Measurements from ENCODE around the gene METTL3. TPM values are rescaled to one million over a fixed set of nuclear protein-coding genes. Genes with fewer than 3 reads are reported as not detected.

Gene METTL3
- total RNA-seq, 1 donor = 41.3 TPM

- Histone ChIP-seq H3K27me3 (ENCODE audit: insufficient read depth, low read length) (no peaks in the 10 kb centered on the region), H3K4me3 (ENCODE audit: low read length) (no peak overlapping the region), H3K4me1 (ENCODE audit: insufficient read depth, low read length) (peaks cover 29% of the 10 kb centered on the region), H3K9me3 (ENCODE audit: low read depth, low read length) (no peaks in the 10 kb centered on the region)
Observed at GRCh38 chr14:21509432-21510143, 1.6 kb downstream of the METTL3 start.

GRCh38 chr14:21506557-21506956 is 4.6 kb downstream of the METTL3 start:
- no peaks in the 10 kb centered on the region for H3K9me3 ChIP-seq (ENCODE audit: low read depth, low read length)
- peaks cover 24% of the 10 kb centered on the region for H3K4me1 ChIP-seq (ENCODE audit: insufficient read depth, low read length)
- H3K4me3 ChIP-seq (ENCODE audit: low read length) = no peak overlapping the region
- no peaks in the 10 kb centered on the region for H3K27me3 ChIP-seq (ENCODE audit: insufficient read depth, low read length)

GRCh38 chr14:21505012-21505553 is 6.1 kb downstream of the METTL3 start:
- Histone ChIP-seq H3K4me1 (ENCODE audit: insufficient read depth, low read length) (peaks cover 16% of the 10 kb centered on the region), H3K4me3 (ENCODE audit: low read length) (no peak overlapping the region), H3K9me3 (ENCODE audit: low read depth, low read length) (no peaks in the 10 kb centered on the region), H3K27me3 (ENCODE audit: insufficient read depth, low read length) (no peaks in the 10 kb centered on the region)

GRCh38 chr14:21503376-21503775 is 7.8 kb downstream of the METTL3 start:
- Histone ChIP-seq H3K4me1 (ENCODE audit: insufficient read depth, low read length) (peaks cover 4% of the 10 kb centered on the region), H3K9me3 (ENCODE audit: low read depth, low read length) (no peaks in the 10 kb centered on the region)

GRCh38 chr14:21501568-21501967 is 9.6 kb downstream of the METTL3 start:
- H3K4me1 ChIP-seq (ENCODE audit: insufficient read depth, low read length) = no peaks in the 10 kb centered on the region
- no peaks in the 10 kb centered on the region for H3K9me3 ChIP-seq (ENCODE audit: low read depth, low read length)
- H3K27me3 ChIP-seq (ENCODE audit: insufficient read depth, low read length) = no peaks in the 10 kb centered on the region
- no peak overlapping the region for H3K4me3 ChIP-seq (ENCODE audit: low read length)

More at GRCh38 chr14:21503376-21503775, 7.8 kb downstream of the METTL3 start:
- H3K4me3 ChIP-seq (ENCODE audit: low read length) = no peak overlapping the region
- H3K27me3 ChIP-seq (ENCODE audit: insufficient read depth, low read length) = no peaks in the 10 kb centered on the region

- no peaks in the 10 kb centered on the region for H3K9me3 ChIP-seq (ENCODE audit: low read depth, low read length)
- no peaks in the 10 kb centered on the region for H3K4me1 ChIP-seq (ENCODE audit: insufficient read depth, low read length)
- no peak overlapping the region for H3K4me3 ChIP-seq (ENCODE audit: low read length)
- H3K27me3 ChIP-seq (ENCODE audit: insufficient read depth, low read length) = no peaks in the 10 kb centered on the region
Observed at GRCh38 chr14:21498540-21499526, 12.3 kb downstream of the METTL3 start.

- Histone ChIP-seq H3K4me1 (ENCODE audit: insufficient read depth, low read length) (no peaks in the 10 kb centered on the region), H3K9me3 (ENCODE audit: low read depth, low read length) (no peaks in the 10 kb centered on the region), H3K27me3 (ENCODE audit: insufficient read depth, low read length) (no peaks in the 10 kb centered on the region), H3K4me3 (ENCODE audit: low read length) (no peak overlapping the region)
Observed at GRCh38 chr14:21496453-21496852, 14.7 kb downstream of the METTL3 start.

GRCh38 chr14:21494902-21495762 is 16.0 kb downstream of the METTL3 start:
- Histone ChIP-seq H3K9me3 (ENCODE audit: low read depth, low read length) (no peaks in the 10 kb centered on the region), H3K27me3 (ENCODE audit: insufficient read depth, low read length) (no peaks in the 10 kb centered on the region), H3K4me1 (ENCODE audit: insufficient read depth, low read length) (no peaks in the 10 kb centered on the region), H3K4me3 (ENCODE audit: low read length) (no peak overlapping the region)

- Histone ChIP-seq H3K27me3 (ENCODE audit: insufficient read depth, low read length) (no peaks in the 10 kb centered on the region), H3K4me3 (ENCODE audit: low read length) (no peak overlapping the region), H3K9me3 (ENCODE audit: low read depth, low read length) (no peaks in the 10 kb centered on the region), H3K4me1 (ENCODE audit: insufficient read depth, low read length) (no peaks in the 10 kb centered on the region)
Observed at GRCh38 chr14:21486640-21487087, 24.5 kb downstream of the METTL3 start.

- Histone ChIP-seq H3K4me3 (ENCODE audit: low read length) (peak within 1 kb of the TSS; percentile 94), H3K4me1 (ENCODE audit: insufficient read depth, low read length) (peaks cover 13% of the 10 kb centered on the region), H3K9me3 (ENCODE audit: low read depth, low read length) (no peaks in the 10 kb centered on the region), H3K27me3 (ENCODE audit: insufficient read depth, low read length) (no peaks in the 10 kb centered on the region)
Observed at GRCh38 chr14:21476925-21477681, 34.0 kb downstream of the METTL3 start, which contains the start of the genes RAB2B and TOX4. Gene RAB2B (minus strand): TSS chr14:21476959. CDS start chr14:21476872, 87 bp downstream. Gene TOX4 (plus strand): TSS chr14:21477195. CDS start chr14:21477279, 84 bp downstream.

- peak overlapping the region; percentile 94 for H3K4me3 ChIP-seq (ENCODE audit: low read length)
Observed at GRCh38 chr14:21476523-21476924, 34.6 kb downstream of the METTL3 start.

GRCh38 chr14:21475767-21476522 is 35.2 kb downstream of the METTL3 start:
- Histone ChIP-seq H3K9me3 (ENCODE audit: low read depth, low read length) (no peaks in the 10 kb centered on the region), H3K4me1 (ENCODE audit: insufficient read depth, low read length) (peaks cover 13% of the 10 kb centered on the region), H3K4me3 (ENCODE audit: low read length) (peak overlapping the region; percentile 94), H3K27me3 (ENCODE audit: insufficient read depth, low read length) (no peaks in the 10 kb centered on the region)

More at GRCh38 chr14:21476523-21476924, 34.6 kb downstream of the METTL3 start:
- H3K4me1 ChIP-seq (ENCODE audit: insufficient read depth, low read length) = peaks cover 13% of the 10 kb centered on the region
- H3K9me3 ChIP-seq (ENCODE audit: low read depth, low read length) = no peaks in the 10 kb centered on the region
- H3K27me3 ChIP-seq (ENCODE audit: insufficient read depth, low read length) = no peaks in the 10 kb centered on the region

GRCh38 chr14:21467616-21468015 is 43.5 kb downstream of the METTL3 start:
- Histone ChIP-seq H3K9me3 (ENCODE audit: low read depth, low read length) (no peaks in the 10 kb centered on the region), H3K27me3 (ENCODE audit: insufficient read depth, low read length) (no peaks in the 10 kb centered on the region), H3K4me1 (ENCODE audit: insufficient read depth, low read length) (no peaks in the 10 kb centered on the region), H3K4me3 (ENCODE audit: low read length) (no peak overlapping the region)
